Nephron (organoid): ENCODE results near the gene KLHL12.

Source experiments
- H3K27ac Mint-ChIP-seq, 3 experiments: 2 replicates each; pipeline ENCODE4 v1.8.0; 2020; ENCODE audit warnings: mixed read lengths in 3 of 3, mild to moderate bottlenecking in 2 of 3, moderate library complexity in 1 of 3
- H3K27me3 Mint-ChIP-seq: 2 replicates; pipeline ENCODE4 v1.8.0; 2021; ENCODE audit warnings: low read depth, mild to moderate bottlenecking, moderate library complexity, mixed read lengths
- H3K36me3 Mint-ChIP-seq: 2 replicates; pipeline ENCODE4 v1.8.0; 2020; ENCODE audit warnings: low read depth, mixed read lengths
- H3K4me1 Mint-ChIP-seq: 2 replicates; pipeline ENCODE4 v1.8.0; 2020; ENCODE audit warnings: mixed read lengths
- H3K4me3 Mint-ChIP-seq, 3 experiments: 2 replicates each; pipeline ENCODE4 v1.8.0; 2020; ENCODE audit warnings: mild to moderate bottlenecking in 3 of 3, mixed read lengths in 3 of 3, moderate library complexity in 2 of 3
- H3K9me3 Mint-ChIP-seq: 2 replicates; pipeline ENCODE4 v1.8.0; 2020; ENCODE audit warnings: mixed read lengths
- CTCF ChIP-seq, 3 experiments: fragments of 200-600 bp; sonication (generic); IDR thresholded peaks; one replicate each; pipeline ENCODE4 v1.5.0; 2021; ENCODE audit warnings: antibody characterized with exemption in 3 of 3; ENCODE audit not compliant: unreplicated experiment in 3 of 3

Gene KLHL12

GRCh38 chr1:202843081-202843480, 84.0 kb downstream of the KLHL12 start:
- Mint-ChIP-seq H3K9me3 (no peaks in the 10 kb centered on the region), H3K27me3 (peaks cover 10% of the 10 kb centered on the region), H3K36me3 (no peaks in the 10 kb centered on the region), H3K27ac (no peak overlapping the region), H3K4me1 (no peaks in the 10 kb centered on the region), H3K4me3 (no peak overlapping the region)
- no peak for TF ChIP-seq CTCF (IDR thresholded peaks at IDR 0.05; ENCODE audit: unreplicated experiment in 3 of 3)
